ENCODE data around the gene CCDC57. TPM values are rescaled to one million over a fixed set of nuclear protein-coding genes. Genes with fewer than 3 reads are reported as not detected.
A peak's percentile ranks its signal among the peaks of the same experiment; 100 is the strongest.

CCDC57 gene
- total RNA-seq, 1 donor from 2014 or later, result 50.5 TPM

DNA sequence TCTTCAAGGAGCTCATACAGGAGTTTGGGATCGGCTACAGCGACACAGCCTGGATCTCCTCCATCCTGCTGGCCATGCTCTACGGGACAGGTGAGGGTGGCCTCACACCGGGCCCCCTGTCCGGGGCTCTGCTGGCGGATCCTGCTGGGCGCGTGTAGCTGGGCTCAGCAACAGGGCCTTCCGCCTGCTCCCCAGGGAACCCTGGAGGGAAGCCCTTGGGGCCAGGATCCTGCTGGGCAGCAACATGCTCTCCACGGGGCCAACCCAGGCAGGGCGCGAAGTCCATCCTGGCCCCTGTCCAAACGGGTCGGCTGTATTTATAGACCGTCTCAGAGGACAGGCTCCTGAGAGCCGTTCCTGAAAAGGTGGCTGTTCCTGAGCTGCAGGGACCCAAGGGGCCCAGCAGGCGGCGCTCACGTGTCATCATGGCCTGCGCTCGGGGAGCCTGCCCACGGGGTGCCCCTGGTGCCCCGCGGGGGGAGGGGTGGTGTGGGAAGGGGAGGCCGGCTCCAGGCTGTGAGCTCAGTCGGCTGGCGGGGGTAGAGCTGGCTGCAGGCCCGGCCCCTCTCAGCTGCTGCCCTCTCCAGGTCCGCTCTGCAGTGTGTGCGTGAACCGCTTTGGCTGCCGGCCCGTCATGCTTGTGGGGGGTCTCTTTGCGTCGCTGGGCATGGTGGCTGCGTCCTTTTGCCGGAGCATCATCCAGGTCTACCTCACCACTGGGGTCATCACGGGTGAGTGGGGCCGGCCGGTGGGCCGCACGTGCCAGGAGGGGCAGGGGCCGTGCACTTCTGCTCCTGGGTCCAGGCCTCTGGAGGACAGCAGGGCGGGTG is 23.7 kb upstream of the CCDC57 start:
- DNase-seq (peak; percentile 85), ATAC-seq (peak; percentile 40)
- no peak overlapping the region for H3K4me3 ChIP-seq
- peak overlapping the region; percentile 0 for H3K27ac ChIP-seq
- TF ChIP-seq, protein P1, sequence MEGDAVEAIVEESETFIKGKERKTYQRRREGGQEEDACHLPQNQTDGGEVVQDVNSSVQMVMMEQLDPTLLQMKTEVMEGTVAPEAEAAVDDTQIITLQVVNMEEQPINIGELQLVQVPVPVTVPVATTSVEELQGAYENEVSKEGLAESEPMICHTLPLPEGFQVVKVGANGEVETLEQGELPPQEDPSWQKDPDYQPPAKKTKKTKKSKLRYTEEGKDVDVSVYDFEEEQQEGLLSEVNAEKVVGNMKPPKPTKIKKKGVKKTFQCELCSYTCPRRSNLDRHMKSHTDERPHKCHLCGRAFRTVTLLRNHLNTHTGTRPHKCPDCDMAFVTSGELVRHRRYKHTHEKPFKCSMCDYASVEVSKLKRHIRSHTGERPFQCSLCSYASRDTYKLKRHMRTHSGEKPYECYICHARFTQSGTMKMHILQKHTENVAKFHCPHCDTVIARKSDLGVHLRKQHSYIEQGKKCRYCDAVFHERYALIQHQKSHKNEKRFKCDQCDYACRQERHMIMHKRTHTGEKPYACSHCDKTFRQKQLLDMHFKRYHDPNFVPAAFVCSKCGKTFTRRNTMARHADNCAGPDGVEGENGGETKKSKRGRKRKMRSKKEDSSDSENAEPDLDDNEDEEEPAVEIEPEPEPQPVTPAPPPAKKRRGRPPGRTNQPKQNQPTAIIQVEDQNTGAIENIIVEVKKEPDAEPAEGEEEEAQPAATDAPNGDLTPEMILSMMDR (IDR thresholded peaks at IDR 0.05), result peak; percentile 93
- H3K36me3 ChIP-seq, result peaks cover 20% of the 10 kb centered on the region
- no peaks in the 10 kb centered on the region for H3K9me3 ChIP-seq
- peaks cover 65% of the 10 kb centered on the region for H3K4me1 ChIP-seq
- no peaks in the 10 kb centered on the region for H3K27me3 ChIP-seq
- intact Hi-C loops (cut with DNase I), result loop anchor here (5.0 kb wide), 1 partner anchor 86 kb away; no protein-coding TSS in a partner anchor

DNA sequence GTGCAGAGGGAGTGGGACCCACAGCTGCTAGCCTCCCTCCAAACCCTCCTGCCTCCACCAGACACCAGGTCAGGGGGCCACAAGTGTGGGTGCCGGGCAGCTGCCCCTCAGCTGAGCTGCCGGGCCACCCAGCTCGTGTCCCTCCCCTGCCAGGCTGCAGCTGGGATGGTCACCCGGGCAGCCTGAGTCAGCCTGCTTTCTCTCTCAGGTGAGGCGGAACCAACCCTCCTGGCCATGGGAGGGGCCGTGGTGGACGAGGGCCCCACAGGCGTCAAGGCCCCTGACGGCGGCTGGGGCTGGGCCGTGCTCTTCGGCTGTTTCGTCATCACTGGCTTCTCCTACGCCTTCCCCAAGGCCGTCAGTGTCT is 23.1 kb upstream of the CCDC57 start:
- Histone ChIP-seq H3K27ac (peak overlapping the region; percentile 0), H3K4me1 (peaks cover 60% of the 10 kb centered on the region), H3K36me3 (peaks cover 20% of the 10 kb centered on the region), H3K27me3 (no peaks in the 10 kb centered on the region), H3K4me3 (no peak overlapping the region), H3K9me3 (no peaks in the 10 kb centered on the region)
- ATAC-seq (no peak), DNase-seq (peak; percentile 76)
- TF ChIP-seq, protein P1 (IDR thresholded peaks at IDR 0.05), result no peak
- intact Hi-C loops (cut with DNase I), result loop anchor here (5.0 kb wide), 1 partner anchor 87 kb away; no protein-coding TSS in a partner anchor

DNA sequence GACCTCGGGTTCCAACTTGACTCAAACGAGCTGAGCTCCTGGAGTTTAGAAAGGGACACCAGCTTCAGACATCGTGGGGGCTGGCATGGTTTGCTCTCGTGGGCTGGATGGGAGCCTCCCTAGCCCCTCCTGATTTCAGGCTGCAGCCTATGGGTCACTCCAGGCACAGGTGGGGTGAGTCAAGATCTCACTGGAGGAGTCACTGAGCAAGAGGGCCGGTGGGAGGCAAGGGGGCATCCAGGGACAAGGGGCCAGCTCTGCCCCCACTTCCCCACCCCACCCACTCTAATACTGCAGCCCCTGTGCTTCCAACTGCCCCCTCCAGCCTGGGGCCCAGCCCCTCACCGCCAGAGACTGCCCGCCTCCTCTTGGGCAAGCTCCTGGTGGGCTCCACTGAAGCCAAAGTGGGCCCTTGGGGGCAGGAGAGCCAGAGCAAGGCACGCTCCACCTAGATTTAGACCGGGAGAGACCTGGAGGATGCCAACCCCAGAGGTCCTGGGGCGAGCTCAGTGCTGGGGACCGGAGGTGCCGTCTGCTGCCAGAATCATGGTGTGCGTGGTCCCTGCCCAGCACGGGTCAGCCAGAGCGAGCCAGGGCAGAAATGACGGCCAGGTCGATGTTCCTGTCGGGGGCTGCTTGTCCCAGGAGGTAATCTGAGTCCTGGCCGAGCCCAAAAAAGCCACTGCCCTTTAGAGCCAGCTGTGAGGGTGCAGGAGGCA is 22.6 kb upstream of the CCDC57 start:
- H3K4me1 ChIP-seq, result peaks cover 60% of the 10 kb centered on the region
- TF ChIP-seq, protein P1 (IDR thresholded peaks at IDR 0.05), result no peak
- intact Hi-C loops (cut with DNase I), result loop anchor here (5.0 kb wide), 1 partner anchor 87 kb away; no protein-coding TSS in a partner anchor
- H3K4me3 ChIP-seq, result no peak overlapping the region
- no peak for ATAC-seq
- peaks cover 18% of the 10 kb centered on the region for H3K36me3 ChIP-seq
- H3K9me3 ChIP-seq, result no peaks in the 10 kb centered on the region
- DNase-seq, result peak; percentile 67
- no peaks in the 10 kb centered on the region for H3K27me3 ChIP-seq
- no peak overlapping the region for H3K27ac ChIP-seq

DNA sequence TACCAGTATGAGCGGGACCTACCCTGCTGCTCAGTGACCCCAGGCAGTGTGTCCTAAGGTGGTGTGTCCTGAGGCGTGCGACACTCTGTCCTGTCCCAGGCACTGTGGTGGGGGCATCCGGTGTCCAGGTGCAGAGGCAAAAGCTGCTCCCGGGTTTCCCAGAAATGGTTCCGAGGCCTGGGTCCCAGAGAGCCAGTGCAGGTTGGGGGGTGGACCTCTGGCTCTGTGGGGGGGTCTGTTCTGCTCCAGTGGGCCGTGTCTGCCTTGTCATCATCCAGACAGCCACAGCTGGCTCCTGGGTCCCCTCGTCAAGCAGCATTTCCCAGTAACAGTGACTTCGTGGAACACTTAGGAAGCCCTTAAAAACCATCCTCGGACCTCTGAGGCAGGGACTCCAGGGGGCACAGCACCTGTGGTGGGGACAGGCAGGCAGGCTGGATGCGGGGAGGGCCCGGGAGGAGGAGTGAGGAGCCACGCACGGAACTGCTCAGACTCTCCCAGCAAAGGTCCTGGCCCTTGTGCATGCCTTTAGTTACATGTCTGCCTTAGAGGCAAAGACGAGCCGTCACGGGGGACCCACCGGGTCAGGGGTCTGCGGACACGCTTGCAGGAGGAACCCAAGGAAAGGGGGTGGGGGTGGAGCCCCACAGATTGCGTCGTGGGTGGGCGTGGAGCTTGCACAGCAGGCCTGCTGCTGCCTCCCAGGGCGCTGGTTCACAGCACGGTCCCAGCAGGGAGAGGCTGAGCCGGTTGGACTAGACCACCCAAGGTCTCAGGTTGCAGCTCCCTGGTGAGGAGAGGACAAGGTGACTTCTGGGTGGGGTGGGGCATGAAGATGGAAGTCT is 21.8 kb upstream of the CCDC57 start:
- TF ChIP-seq, protein P1 (IDR thresholded peaks at IDR 0.05), result no peak
- ATAC-seq (no peak), DNase-seq (no peak)
- no peak overlapping the region for H3K4me3 ChIP-seq
- H3K36me3 ChIP-seq, result peaks cover 11% of the 10 kb centered on the region
- H3K4me1 ChIP-seq, result peaks cover 60% of the 10 kb centered on the region
- no peaks in the 10 kb centered on the region for H3K9me3 ChIP-seq
- H3K27ac ChIP-seq, result no peak overlapping the region
- intact Hi-C loops (cut with DNase I), result loop anchor here (5.0 kb wide), 1 partner anchor 88 kb away; no protein-coding TSS in a partner anchor
- no peaks in the 10 kb centered on the region for H3K27me3 ChIP-seq

Data from upper lobe of right lung (tissue), 1 donor.